HG03039 (cell line): ENCODE measurements around the gene OSBPL10.
"Not testable (repeated sequence)": the region's sequence is repeated elsewhere in the genome, so short reads cannot be mapped to it uniquely, and the experiment has no call there.

Experiments used
- ATAC-seq: cut with Tn5 transposase; IDR thresholded peaks from one replicate; pipeline ENCODE4 v1.9.1; 2021; ENCODE audit warnings: mild to moderate bottlenecking, moderate library complexity; ENCODE audit not compliant: unreplicated experiment

Gene OSBPL10

GRCh38 chr3:31981206-31982181, at the start of gene OSBPL10, which contains the start of gene ZNF860:
TSS of gene OSBPL10 (minus strand) at chr3:31981262. CDS start at chr3:31981179, 83 bp downstream.
TSS of gene ZNF860 (plus strand) at chr3:31981750. CDS start at chr3:31989080, 7,330 bp downstream.
- ATAC-seq, result no peak

GRCh38 chr3:32026593-32026992, 45.5 kb upstream of the OSBPL10 start:
- ATAC-seq, result no peak

- no peak for ATAC-seq
These were observed 41.9 kb upstream of the OSBPL10 start for GRCh38 chr3:32022947-32023346.

GRCh38 chr3:32021748-32022147, 40.7 kb upstream of the OSBPL10 start:
- no peak for ATAC-seq

GRCh38 chr3:32021155-32021554, 40.1 kb upstream of the OSBPL10 start:
- no peak for ATAC-seq

- no peak for ATAC-seq
These were observed 37.9 kb upstream of the OSBPL10 start for GRCh38 chr3:32018757-32019564.

GRCh38 chr3:32017286-32017685, 36.2 kb upstream of the OSBPL10 start:
- no peak for ATAC-seq

- not testable (repeated sequence) for ATAC-seq
These were observed 34.6 kb upstream of the OSBPL10 start for GRCh38 chr3:32015638-32016037.

GRCh38 chr3:32010699-32011098, 29.6 kb upstream of the OSBPL10 start:
- not testable (repeated sequence) for ATAC-seq

- no peak for ATAC-seq
These were observed 28.9 kb upstream of the OSBPL10 start for GRCh38 chr3:32009957-32010356.

GRCh38 chr3:32009101-32009500, 28.0 kb upstream of the OSBPL10 start:
- ATAC-seq, result no peak

- no peak for ATAC-seq
These were observed 23.2 kb upstream of the OSBPL10 start for GRCh38 chr3:32004113-32004765.

GRCh38 chr3:32003380-32003779, 22.3 kb upstream of the OSBPL10 start:
- no peak for ATAC-seq

GRCh38 chr3:32002561-32003368, 21.7 kb upstream of the OSBPL10 start:
- no peak for ATAC-seq

- ATAC-seq, result no peak
These were observed 19.8 kb upstream of the OSBPL10 start for GRCh38 chr3:32000877-32001276.

- no peak for ATAC-seq
These were observed 18.9 kb upstream of the OSBPL10 start for GRCh38 chr3:31999907-32000439.

GRCh38 chr3:31997500-31997899, 16.4 kb upstream of the OSBPL10 start:
- no peak for ATAC-seq

GRCh38 chr3:31996195-31996594, 15.1 kb upstream of the OSBPL10 start:
- ATAC-seq, result no peak

GRCh38 chr3:31995026-31995425, 14.0 kb upstream of the OSBPL10 start:
- not testable (repeated sequence) for ATAC-seq

GRCh38 chr3:31993843-31994242, 12.8 kb upstream of the OSBPL10 start:
- no peak for ATAC-seq
